ENCODE measurements around the gene ZNF207. TPM values are rescaled to one million over a fixed set of nuclear protein-coding genes. Genes with fewer than 3 reads are reported as not detected.

ZNF207 gene
- total RNA-seq, 1 experiment from 2014 or later, result 332 TPM

- H3K27ac ChIP-seq, result no peak overlapping the region
- no peaks in the 10 kb centered on the region for H3K27me3 ChIP-seq
- no peaks in the 10 kb centered on the region for H3K9me3 ChIP-seq (replicated peaks)
- no peaks in the 10 kb centered on the region for H3K4me1 ChIP-seq
- H3K36me3 ChIP-seq, result no peaks in the 10 kb centered on the region
- no peak for DNase-seq
- no peak overlapping the region for H3K4me3 ChIP-seq
These were observed 26.9 kb upstream of the ZNF207 start for GRCh38 chr17:32323046-32323445.

- no peaks in the 10 kb centered on the region for H3K9me3 ChIP-seq (replicated peaks)
- H3K4me1 ChIP-seq, result no peaks in the 10 kb centered on the region
- no peak for DNase-seq
- H3K27me3 ChIP-seq, result no peaks in the 10 kb centered on the region
- H3K27ac ChIP-seq, result no peak overlapping the region
- H3K4me3 ChIP-seq, result no peak overlapping the region
- no peaks in the 10 kb centered on the region for H3K36me3 ChIP-seq
These were observed 26.0 kb upstream of the ZNF207 start for GRCh38 chr17:32323811-32324491.

- Histone ChIP-seq H3K27ac (no peak overlapping the region), H3K4me1 (no peaks in the 10 kb centered on the region), H3K9me3 (replicated peaks) (no peaks in the 10 kb centered on the region), H3K4me3 (no peak overlapping the region), H3K36me3 (peaks cover 11% of the 10 kb centered on the region; the same call in 1 of the 2 replicates), H3K27me3 (no peaks in the 10 kb centered on the region)
- DNase-seq, result no peak
These were observed 22.0 kb upstream of the ZNF207 start for GRCh38 chr17:32327911-32328310.

GRCh38 chr17:32330147-32330546 lies 19.8 kb upstream of the ZNF207 start:
- no peak overlapping the region for H3K27ac ChIP-seq
- no peak for DNase-seq
- H3K27me3 ChIP-seq, result no peaks in the 10 kb centered on the region
- no peak overlapping the region for H3K4me3 ChIP-seq
- peaks cover 30% of the 10 kb centered on the region for H3K36me3 ChIP-seq
- H3K9me3 ChIP-seq (replicated peaks), result no peaks in the 10 kb centered on the region
- no peaks in the 10 kb centered on the region for H3K4me1 ChIP-seq

- H3K36me3 ChIP-seq, result peaks cover 31% of the 10 kb centered on the region
- H3K9me3 ChIP-seq (replicated peaks), result no peaks in the 10 kb centered on the region
- no peak for DNase-seq
- H3K4me3 ChIP-seq, result no peak overlapping the region
- no peak overlapping the region for H3K27ac ChIP-seq
- H3K27me3 ChIP-seq, result no peaks in the 10 kb centered on the region
- H3K4me1 ChIP-seq, result 0 out of 2 replicates have a peak, but pooled peaks cover 4% of the 10 kb centered on the region
These were observed 18.5 kb upstream of the ZNF207 start for GRCh38 chr17:32331243-32332040.

GRCh38 chr17:32333187-32333586 lies 16.8 kb upstream of the ZNF207 start:
- no peak for DNase-seq
- Histone ChIP-seq H3K27me3 (no peaks in the 10 kb centered on the region), H3K36me3 (peaks cover 37% of the 10 kb centered on the region), H3K9me3 (replicated peaks) (no peaks in the 10 kb centered on the region), H3K27ac (no peak overlapping the region), H3K4me3 (no peak overlapping the region), H3K4me1 (0 out of 2 replicates have a peak, but pooled peaks cover 4% of the 10 kb centered on the region)

- Histone ChIP-seq H3K36me3 (peaks cover 45% of the 10 kb centered on the region), H3K27ac (no peak overlapping the region)
These were observed 14.9 kb upstream of the ZNF207 start for GRCh38 chr17:32335046-32335445.

GRCh38 chr17:32335687-32336086 lies 14.3 kb upstream of the ZNF207 start:
- no peak for DNase-seq
- Histone ChIP-seq H3K4me1 (0 out of 2 replicates have a peak, but pooled peaks cover 4% of the 10 kb centered on the region), H3K4me3 (no peak overlapping the region), H3K27me3 (no peaks in the 10 kb centered on the region), H3K9me3 (replicated peaks) (no peaks in the 10 kb centered on the region), H3K27ac (no peak overlapping the region), H3K36me3 (peaks cover 45% of the 10 kb centered on the region)

More at GRCh38 chr17:32335046-32335445, 14.9 kb upstream of the ZNF207 start:
- no peak for DNase-seq
- Histone ChIP-seq H3K4me3 (no peak overlapping the region), H3K27me3 (no peaks in the 10 kb centered on the region), H3K4me1 (0 out of 2 replicates have a peak, but pooled peaks cover 4% of the 10 kb centered on the region), H3K9me3 (replicated peaks) (no peaks in the 10 kb centered on the region)

- Histone ChIP-seq H3K27me3 (no peaks in the 10 kb centered on the region), H3K4me3 (peak overlapping the region; percentile 64), H3K4me1 (0 out of 2 replicates have a peak, but pooled peaks cover 8% of the 10 kb centered on the region), H3K27ac (peak overlapping the region; percentile 54), H3K9me3 (replicated peaks) (no peaks in the 10 kb centered on the region), H3K36me3 (peaks cover 14% of the 10 kb centered on the region)
- DNase-seq, result no peak
These were observed 8.7 kb upstream of the ZNF207 start for GRCh38 chr17:32341141-32341856.

- Histone ChIP-seq H3K4me1 (0 out of 2 replicates have a peak, but pooled peaks cover 8% of the 10 kb centered on the region), H3K27me3 (no peaks in the 10 kb centered on the region), H3K9me3 (replicated peaks) (no peaks in the 10 kb centered on the region), H3K36me3 (peaks cover 12% of the 10 kb centered on the region), H3K4me3 (peak within 1 kb of the TSS; percentile 64), H3K27ac (peak within 1 kb of the TSS; percentile 54)
- peak; percentile 89 to 91 for DNase-seq
These were observed 7.9 kb upstream of the ZNF207 start, which contains the start of gene C17orf75 for GRCh38 chr17:32341857-32342602. Gene C17orf75 (minus strand): TSS chr17:32342173. CDS start chr17:32342139, 34 bp downstream.

GRCh38 chr17:32342603-32343325 lies 7.2 kb upstream of the ZNF207 start:
- Histone ChIP-seq H3K9me3 (replicated peaks) (no peaks in the 10 kb centered on the region), H3K36me3 (peaks cover 8% of the 10 kb centered on the region), H3K27me3 (no peaks in the 10 kb centered on the region), H3K4me1 (0 out of 2 replicates have a peak, but pooled peaks cover 8% of the 10 kb centered on the region), H3K27ac (peak overlapping the region; percentile 54; the same call in 1 of the 2 replicates), H3K4me3 (peak overlapping the region; percentile 64)
- no peak for DNase-seq

GRCh38 chr17:32345951-32346600 lies 3.9 kb upstream of the ZNF207 start:
- H3K9me3 ChIP-seq (replicated peaks), result no peaks in the 10 kb centered on the region
- H3K36me3 ChIP-seq, result peaks cover 5% of the 10 kb centered on the region
- no peak overlapping the region for H3K4me3 ChIP-seq
- DNase-seq, result no peak
- H3K27ac ChIP-seq, result no peak overlapping the region
- H3K27me3 ChIP-seq, result no peaks in the 10 kb centered on the region
- H3K4me1 ChIP-seq, result peaks cover 5% of the 10 kb centered on the region; the same call in 1 of the 2 replicates

- peaks cover 11% of the 10 kb centered on the region for H3K4me1 ChIP-seq
- no peaks in the 10 kb centered on the region for H3K27me3 ChIP-seq
- no peaks in the 10 kb centered on the region for H3K9me3 ChIP-seq (replicated peaks)
- H3K36me3 ChIP-seq, result peaks cover 26% of the 10 kb centered on the region
- no peak overlapping the region for H3K27ac ChIP-seq
- no peak for DNase-seq
- H3K4me3 ChIP-seq, result no peak overlapping the region
These were observed 1.5 kb upstream of the ZNF207 start for GRCh38 chr17:32348483-32348800.

Measured in SJCRH30 (cell line).